ENCODE data around the gene UNK.
A peak's percentile ranks its signal among the peaks of the same experiment; 100 is the strongest.
"Not testable (repeated sequence)": the region's sequence is repeated elsewhere in the genome, so short reads cannot be mapped to it uniquely, and the experiment has no call there.

Gene UNK

GRCh38 chr17:75854881-75855309 is 70.3 kb downstream of the UNK start:
- no peak for DNase-seq

- peak; percentile 100 for DNase-seq
Measured at GRCh38 chr17:75855310-75856061, 70.9 kb downstream of the UNK start, which contains the start of gene WBP2. WBP2 (minus strand) TSS chr17:75855335; CDS start chr17:75855297, 38 bp downstream.

- no peak for DNase-seq
Measured at GRCh38 chr17:75856062-75856756, 71.6 kb downstream of the UNK start.

- not testable (repeated sequence) for DNase-seq
Measured at GRCh38 chr17:75859358-75859757, 74.8 kb downstream of the UNK start.

DNA sequence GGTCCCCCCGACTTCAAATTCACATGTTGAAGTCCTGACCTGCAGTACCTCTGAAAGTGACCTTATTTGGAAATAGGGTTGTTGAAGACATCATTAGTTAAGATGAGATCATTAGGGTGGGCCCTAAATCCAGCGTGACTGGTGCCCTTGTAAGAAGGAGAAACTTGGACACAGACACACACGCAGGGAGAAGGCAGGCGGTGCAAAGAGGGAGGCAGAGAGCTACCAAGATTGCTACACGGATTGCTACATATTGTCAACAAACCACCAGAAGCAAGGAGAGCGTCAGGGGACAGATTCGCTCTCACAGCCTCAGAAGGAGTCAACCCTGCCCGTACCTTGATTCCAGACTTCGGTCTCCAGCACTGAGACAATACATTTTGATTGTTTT is 77.3 kb downstream of the UNK start:
- DNase-seq = no peak

DNA sequence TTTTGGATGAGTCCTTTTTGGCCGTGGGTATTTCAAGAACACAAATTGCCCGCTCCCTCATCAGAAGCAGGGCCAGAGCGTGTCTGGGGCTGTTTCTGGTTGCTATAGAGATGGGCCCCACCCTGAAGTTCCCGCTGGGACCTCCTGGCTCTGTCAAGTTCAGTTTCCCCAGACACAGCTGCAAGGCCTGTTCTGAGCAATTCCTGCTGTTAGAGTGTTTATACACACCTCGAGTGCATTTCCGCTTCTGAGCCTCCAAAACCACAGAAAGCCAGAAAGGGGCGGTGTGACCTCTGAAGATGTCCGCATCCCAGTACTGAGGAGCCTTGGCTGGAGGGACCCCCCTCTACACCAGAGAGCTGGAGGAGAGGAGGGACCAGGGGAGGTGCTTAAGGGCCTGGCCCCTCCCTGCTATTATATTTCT is 79.9 kb downstream of the UNK start:
- DNase-seq = peak; percentile 70

GRCh38 chr17:75864887-75865286 is 80.3 kb downstream of the UNK start:
- not testable (repeated sequence) for DNase-seq

DNA sequence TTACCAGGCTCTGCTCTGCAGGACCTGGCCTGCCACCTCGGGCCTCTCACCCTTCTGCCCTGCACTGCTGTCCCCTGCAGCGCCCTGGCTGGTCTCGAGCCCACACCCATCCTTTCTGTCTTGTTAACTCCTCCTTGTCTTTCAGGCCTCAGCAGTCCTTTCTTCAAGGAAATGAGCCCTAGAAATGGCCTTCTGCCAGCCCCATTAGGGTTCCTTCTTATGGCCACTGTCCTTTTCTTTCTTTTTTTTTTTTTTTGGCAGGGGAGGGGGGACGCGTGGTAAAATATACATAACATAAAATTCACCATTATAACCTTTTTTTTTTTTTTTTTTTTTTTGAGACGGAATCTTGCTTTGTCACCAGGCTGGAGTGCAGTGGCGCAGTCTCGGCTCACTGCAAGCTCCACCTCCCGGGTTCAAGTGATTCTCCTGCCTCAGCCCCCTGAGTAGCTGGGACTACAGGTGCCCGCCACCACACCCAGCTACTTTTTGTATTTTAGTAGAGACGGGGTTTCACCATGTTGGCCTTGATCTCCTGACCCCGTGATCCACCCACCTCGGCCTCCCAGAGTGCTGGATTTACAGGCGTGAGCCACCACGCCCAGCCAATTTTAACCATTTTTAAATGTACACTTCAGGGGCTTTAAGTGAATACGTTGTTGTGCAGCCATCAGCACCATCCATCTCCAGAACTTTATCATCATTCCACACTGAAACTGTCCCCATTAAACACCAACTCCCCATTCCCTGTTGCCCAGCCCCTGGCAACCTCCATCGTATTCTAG is 81.0 kb downstream of the UNK start:
- not testable (repeated sequence) for DNase-seq

GRCh38 chr17:75868730-75869281 is 84.2 kb downstream of the UNK start:
- DNase-seq = not testable (repeated sequence)

- peak; percentile 26 for DNase-seq
Measured at GRCh38 chr17:75869282-75870141, 84.9 kb downstream of the UNK start.

- not testable (repeated sequence) for DNase-seq
Measured at GRCh38 chr17:75870228-75870627, 85.6 kb downstream of the UNK start.

DNA sequence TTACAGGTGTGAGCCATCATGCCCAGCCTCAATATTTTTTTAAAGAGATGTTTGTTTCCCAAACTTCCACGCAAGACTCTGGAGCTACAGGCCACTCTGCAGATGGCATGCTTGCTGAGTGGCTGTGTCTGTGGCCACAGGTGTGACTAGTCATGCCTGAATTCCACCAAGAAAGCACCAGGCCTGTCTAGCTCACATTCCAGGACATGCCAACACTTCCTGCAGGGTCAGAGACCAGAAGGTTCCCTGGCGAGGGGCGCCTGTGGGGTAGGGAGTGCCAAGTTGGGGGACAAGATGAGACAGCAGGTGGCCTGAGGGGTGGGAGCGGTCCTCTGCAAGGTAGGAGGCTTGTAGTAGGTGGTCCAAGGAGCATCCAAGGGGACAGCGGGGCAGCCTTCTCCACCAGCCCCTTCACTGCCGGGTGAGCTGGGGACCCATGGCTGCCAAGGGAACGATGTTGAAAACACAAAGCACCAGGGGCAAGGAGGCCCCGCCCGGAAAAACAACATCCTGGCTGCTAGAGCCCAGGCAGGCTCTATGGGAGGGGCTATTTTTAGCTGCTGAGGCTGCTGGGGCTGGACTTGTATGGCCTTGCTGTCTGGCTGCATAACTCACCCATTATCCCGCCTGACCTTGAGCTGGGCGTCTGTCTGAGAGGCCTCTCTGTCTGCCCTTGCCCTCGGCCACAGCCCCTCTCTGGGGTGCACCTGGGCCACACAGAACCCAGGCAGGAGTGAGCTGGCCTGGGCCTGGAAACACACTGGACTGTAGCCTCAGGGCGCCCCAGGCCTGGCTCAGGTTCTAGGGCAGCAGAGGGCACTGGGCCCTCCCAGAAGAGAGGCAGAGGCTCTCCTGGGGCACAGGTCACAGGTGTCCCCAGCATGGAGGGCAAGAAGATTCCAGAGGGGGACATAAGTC is 88.1 kb downstream of the UNK start:
- peak; percentile 57 for DNase-seq

GRCh38 chr17:75873587-75874322 is 89.1 kb downstream of the UNK start:
- no peak for DNase-seq

DNA sequence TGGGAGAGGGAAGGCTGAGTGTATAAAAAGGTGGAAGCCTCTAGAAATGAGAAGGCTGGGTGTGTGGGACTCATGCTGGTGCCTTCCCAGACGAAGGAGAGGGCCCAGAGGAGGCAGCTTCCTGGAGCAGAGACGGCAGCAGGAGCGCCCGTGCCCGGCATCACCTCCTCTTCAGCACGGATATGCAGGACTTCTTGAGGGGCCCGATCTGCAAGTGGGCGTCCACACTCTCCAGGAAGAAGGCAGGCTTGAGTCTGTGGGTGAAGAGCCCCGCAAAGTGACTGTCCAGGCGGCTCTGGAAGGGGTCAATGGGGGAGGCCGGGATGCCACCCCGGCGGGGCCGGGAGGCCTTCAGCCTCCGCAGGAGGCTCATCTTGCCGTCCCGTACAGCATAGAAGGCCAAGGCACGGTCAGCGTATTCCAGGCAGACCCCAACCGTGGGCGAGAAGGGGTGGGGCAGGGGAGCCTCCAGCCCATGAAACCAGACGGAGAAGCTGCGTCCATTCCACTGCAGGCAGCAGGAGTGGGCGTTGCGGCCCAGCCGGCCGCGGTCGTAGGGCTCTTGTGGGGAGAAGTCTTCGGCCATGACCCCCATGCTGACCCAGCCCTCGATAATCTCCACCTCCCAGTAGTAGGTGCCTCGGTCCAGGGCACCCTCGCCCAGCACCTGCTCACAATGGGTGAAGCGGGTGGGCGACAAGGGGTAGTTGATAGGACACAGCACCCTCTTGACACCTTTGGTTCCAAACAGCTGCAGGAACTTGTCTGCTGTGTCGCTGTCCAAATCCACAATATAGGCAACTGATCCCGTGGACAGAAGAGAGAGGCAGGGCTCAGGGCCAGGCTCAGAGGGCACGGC is 89.9 kb downstream of the UNK start:
- DNase-seq = no peak

Data from HCEC 1CT (cell line).